Measurements from ENCODE around the gene METTL25B.

Gene METTL25B

DNA sequence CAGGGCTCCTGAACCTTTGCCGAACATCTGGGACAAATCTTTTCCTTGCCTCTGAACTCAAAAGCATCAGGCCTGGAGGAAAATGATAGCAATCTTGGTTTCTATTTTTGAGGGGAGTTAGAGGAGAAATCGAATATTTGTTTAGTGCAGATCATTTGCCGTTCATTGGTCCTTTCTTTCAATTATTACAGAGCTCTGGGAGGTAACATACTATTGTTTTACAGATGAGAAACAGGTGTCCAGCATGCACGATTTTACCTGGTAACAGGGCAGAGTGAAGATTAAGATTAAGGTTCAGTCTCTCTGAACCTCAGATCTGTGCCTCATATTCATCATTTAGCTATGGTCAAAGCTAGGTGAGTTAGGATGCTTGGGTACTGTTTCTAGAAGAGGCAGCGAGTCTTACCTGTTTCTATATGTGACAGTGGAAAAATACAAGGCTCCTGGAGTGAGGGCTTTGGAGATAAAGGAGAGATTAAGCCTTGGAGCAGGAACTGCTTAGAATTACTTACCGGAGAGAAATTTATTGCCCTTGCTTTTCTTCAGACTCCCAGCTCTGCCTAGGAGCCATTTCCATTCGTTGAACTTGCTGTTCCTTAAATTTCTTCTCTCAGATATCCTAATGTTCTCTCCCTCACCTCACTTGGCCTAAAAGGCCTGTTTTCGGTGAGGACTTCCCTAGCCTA is 40.5 kb downstream of the METTL25B start:
- DNase-seq (ENCODE audit: low read depth), result no peak

GRCh38 chr1:156772222-156772621 is 44.0 kb downstream of the METTL25B start:
- no peak for DNase-seq (ENCODE audit: low read depth)

- DNase-seq (ENCODE audit: low read depth), result no peak
Observed at GRCh38 chr1:156772728-156773497, 44.6 kb downstream of the METTL25B start.

- peak; percentile 33 for DNase-seq (ENCODE audit: low read depth)
Observed at GRCh38 chr1:156773607-156774006, 45.3 kb downstream of the METTL25B start.

DNA sequence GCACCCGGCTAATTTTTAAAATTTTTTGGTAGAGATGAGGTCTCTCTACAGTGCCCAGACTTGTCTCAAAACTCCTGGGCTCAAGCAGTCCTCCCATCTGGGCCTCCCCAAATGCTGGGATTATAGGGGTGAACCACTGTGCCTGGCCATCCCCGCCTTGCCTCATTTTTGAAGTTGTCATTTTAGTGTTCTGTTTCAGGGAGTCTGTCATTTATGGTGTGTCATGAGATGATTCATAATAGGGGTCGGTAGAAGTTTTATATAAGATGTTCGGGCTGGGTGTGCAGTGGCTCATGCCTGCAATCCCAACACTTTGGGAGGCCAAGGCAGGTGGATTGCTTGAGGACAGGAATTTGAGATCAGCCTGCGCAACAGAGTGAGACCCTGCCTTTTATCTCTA is 47.5 kb downstream of the METTL25B start:
- peak; percentile 54 for DNase-seq (ENCODE audit: low read depth)

DNA sequence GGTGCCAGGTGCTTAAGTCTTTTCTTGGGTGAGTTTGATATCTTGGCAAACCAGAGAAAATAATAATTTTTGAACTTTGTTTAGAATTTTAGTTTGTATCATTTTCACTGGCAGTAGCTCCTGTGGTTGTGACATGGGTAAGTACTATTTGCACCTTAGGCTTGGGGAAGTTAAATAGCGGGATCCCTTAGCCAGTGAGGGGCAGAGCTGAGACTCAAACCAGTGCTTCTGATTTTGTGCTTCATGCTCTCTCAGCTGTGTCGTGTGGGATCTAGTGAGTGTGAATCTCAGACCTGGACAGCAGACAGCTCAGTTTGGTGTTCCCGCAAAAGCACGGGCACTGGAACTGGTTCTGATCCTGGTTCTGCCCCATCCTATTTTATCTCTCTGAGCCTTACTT is 48.7 kb downstream of the METTL25B start:
- no peak for DNase-seq (ENCODE audit: low read depth)

DNA sequence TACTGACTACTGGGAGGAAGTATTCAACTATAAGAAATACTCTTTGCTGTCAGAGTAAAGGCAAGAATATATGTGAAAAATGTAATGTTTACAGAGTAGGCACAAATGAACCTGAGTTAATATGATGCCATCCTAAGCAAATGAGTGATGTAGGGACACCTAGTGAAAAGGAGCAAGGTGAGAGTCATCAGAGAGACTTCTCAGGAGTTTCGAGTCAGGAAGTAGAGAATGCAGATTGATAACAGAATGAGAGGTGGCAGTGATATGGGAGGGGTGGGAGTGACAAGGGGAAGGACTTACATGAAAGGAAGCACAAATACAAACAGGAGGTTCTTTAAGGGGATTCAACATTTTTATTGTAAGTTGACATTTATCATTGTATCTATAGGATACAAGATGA is 49.3 kb downstream of the METTL25B start:
- DNase-seq (ENCODE audit: low read depth), result no peak

GRCh38 chr1:156781585-156782186 is 53.4 kb downstream of the METTL25B start:
- DNase-seq (ENCODE audit: low read depth), result peak; percentile 63

- no peak for DNase-seq (ENCODE audit: low read depth)
Observed at GRCh38 chr1:156785458-156785857, 57.2 kb downstream of the METTL25B start.

All from ELR (cell line).